Measurements from ENCODE around the gene CLEC16A.

The CLEC16A gene

GRCh38 chr16:10992797-10993196 lies 48.4 kb downstream of the CLEC16A start:
- DNase-seq, result no peak

- DNase-seq, result no peak
These were observed 49.3 kb downstream of the CLEC16A start for GRCh38 chr16:10993649-10994048.

- no peak for DNase-seq
These were observed 50.2 kb downstream of the CLEC16A start for GRCh38 chr16:10994571-10994970.

- no peak for DNase-seq
These were observed 51.2 kb downstream of the CLEC16A start for GRCh38 chr16:10995565-10995964.

DNA sequence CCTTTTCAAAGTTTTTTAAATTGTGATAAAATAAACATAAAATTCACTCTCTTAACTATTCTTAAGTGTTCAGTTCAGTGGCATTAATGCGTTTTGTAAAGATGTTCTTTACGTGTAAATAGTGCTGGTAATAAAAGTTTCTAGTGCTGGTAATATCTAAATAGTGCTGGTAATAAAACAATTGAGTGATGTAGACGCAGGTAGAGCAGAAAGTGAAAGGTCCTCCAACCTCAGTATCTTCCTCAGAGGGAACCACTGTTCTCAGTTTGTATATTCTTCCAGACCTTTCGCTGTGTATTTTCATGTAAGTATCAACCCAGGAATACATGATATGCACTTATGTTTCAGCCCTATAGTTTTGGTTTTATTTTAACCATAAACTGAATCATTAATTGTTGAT lies 53.1 kb downstream of the CLEC16A start:
- DNase-seq, result no peak

GRCh38 chr16:10999300-10999699 lies 54.9 kb downstream of the CLEC16A start:
- no peak for DNase-seq

DNA sequence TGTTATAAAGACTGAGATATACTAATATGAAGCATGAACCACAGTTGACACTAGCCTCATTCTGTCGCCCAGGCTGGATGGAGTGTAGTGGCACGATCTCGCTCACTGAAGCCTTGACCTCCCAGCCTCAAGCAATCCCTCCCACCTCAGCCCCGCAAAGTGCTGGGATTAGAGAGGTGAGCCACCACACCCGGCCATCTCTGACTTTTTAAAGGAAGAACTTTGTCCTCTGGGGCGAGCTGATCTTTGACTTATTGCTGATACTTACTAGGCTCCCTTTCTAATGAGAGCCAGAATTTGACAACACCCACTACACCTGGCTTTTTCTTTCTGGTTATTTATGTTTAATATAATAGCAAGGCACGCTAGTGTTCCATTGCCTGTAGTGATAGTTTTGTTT lies 57.2 kb downstream of the CLEC16A start:
- no peak for DNase-seq

- no peak for DNase-seq
These were observed 58.8 kb downstream of the CLEC16A start for GRCh38 chr16:11003141-11003540.

DNA sequence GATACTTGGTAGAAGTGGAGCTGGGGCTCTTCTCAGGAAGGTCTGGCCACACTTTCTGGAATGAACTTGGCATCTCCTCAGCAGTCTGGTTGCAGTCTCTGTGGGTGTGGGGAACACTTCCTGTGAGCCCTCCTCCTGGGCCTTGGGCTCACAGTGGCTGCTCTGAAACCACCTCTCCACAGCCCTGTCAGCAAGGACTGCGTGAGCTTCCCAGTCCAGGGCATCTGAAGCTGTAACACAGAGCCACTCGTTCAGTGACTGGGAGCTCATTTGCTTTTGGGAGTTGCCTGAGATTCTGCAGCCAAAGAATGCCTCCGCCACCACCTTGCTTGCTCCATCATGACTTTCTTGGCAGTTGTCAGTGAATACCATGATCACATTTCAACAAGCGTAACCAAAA lies 60.0 kb downstream of the CLEC16A start:
- no peak for DNase-seq

- no peak for DNase-seq
These were observed 60.7 kb downstream of the CLEC16A start for GRCh38 chr16:11004973-11005610.

- no peak for DNase-seq
These were observed 61.2 kb downstream of the CLEC16A start for GRCh38 chr16:11005611-11005975.

DNA sequence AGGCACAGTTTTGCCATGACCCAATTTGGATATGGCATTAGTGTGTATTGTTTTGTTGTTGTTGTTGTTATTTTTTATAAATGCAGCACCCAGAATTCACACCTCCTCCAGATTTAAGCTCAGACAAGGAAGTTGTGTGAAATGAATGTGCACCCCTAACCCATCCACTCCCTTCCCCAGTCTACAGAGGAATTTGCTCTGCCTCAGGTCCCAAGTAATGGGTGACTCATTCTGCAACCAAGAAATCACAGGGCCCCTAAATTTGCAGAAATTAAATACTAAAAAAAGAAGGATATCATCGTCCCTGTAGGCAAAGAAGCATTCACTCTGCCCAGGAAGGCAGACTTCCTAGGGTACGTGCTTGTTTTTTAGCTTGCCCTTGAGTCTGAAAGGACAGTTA lies 62.3 kb downstream of the CLEC16A start:
- DNase-seq, result no peak

GRCh38 chr16:11007714-11008280 lies 63.4 kb downstream of the CLEC16A start:
- no peak for DNase-seq

DNA sequence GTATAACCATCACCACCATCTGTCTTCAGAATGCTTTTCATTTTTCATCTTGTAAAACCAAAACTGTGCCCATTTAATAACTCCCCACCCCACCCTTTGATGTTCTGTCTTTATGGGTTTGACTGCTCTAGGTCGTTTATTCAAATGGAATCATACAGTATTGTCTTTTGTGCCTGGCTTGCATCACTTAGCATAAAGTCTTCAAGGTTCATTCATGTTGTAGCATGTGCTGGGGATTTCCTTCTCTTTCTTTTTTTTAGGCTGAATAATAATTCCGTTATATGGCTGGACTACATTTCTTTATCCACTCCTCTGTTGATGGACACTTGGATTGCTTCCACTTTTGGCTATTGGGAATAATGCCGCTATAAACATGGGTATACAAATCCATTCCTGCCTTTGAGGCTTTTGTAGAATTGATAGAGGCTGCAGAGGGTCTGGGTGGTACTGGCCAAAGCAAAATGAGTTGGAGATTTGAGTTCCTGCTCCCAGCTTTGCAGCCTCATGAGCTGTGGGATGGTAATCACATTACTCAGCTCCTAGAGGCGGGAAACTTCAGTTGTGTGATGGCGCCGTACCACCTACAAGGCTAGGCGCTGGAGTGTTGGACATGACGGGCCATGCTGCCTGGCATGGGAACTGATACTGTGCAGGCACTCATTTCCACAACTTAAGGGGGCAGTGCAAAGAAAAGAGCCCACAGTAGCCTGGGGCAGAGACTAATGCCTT lies 64.8 kb downstream of the CLEC16A start:
- DNase-seq, result no peak

DNA sequence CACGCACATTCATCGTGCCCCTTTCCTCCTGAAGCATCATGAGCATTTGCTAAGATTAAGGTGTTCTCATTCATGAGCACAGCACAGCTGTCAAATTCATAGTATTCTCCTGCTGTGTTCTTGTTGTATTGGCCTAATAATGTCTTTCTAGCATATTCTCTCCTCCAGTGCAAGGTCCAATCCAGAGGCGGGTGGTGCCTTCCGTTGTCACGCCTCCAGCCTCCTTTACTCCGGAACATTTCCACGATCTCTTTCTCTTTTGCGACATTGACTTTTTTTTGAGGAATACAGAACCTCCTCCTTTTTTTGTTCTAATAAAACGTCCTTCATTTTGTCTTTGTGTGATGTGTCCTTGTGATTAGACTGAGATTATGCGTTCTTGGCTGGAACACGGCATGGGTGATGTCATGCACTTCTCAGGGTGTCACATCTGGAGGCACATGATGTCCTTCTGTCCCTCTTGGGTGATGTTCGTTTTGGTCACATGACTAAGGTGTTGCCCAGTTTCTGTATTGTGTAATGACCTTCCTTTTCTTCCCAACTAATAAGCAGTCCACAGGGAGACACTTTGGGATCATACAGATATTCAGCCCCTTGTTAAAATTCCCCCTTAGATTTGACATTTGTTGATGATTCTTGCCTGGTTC lies 66.3 kb downstream of the CLEC16A start:
- no peak for DNase-seq

- no peak for DNase-seq
These were observed 67.0 kb downstream of the CLEC16A start for GRCh38 chr16:11011326-11011725.

- no peak for DNase-seq
These were observed 68.5 kb downstream of the CLEC16A start for GRCh38 chr16:11012841-11013240.

- DNase-seq, result no peak
These were observed 69.8 kb downstream of the CLEC16A start for GRCh38 chr16:11014136-11014535.

DNA sequence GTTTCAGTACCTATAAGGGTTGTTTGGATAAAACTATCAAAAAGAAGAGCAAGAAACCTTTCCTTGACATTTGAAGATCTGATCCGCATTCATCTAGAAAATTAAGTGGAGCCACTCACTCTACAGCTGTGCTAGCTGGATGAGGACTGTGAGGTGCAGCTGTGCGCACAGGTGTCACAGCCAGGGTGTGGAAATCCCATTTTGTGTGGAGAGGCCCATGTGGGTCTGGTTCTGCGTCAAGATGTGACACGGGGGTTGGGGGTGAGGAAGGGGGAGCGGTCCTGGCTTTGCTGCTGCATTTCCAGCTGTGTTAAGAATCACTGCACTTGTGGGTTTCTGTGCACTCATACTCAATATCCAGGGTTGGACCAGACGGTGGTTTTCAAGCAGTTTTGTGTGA lies 70.7 kb downstream of the CLEC16A start:
- no peak for DNase-seq

- DNase-seq, result no peak
These were observed 71.2 kb downstream of the CLEC16A start for GRCh38 chr16:11015607-11016006.

DNA sequence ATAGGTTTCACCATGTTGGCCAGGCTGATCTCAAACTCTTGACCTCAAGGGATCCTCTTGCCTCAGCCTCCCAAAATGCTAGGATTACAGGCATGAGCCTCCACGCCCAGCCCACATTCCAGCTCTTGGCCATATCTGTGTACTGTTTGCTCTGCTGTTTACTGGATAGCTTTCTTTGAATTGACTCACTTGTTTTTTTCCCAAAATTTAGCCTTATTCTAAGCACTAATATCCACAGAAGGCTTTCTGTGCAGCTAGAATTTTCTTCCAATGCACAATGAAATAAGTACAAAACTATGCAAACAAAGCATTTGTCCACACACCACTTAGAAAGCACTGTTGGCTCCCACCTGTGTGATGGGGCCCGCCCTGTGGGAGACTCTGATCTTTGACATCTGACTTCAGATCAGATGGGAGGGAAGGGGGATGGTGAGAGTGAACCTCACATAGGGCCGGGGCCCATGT lies 72.2 kb downstream of the CLEC16A start:
- no peak for DNase-seq

GRCh38 chr16:11016993-11017392 lies 72.6 kb downstream of the CLEC16A start:
- DNase-seq, result no peak

- DNase-seq, result no peak
These were observed 73.1 kb downstream of the CLEC16A start for GRCh38 chr16:11017499-11017898.

DNA sequence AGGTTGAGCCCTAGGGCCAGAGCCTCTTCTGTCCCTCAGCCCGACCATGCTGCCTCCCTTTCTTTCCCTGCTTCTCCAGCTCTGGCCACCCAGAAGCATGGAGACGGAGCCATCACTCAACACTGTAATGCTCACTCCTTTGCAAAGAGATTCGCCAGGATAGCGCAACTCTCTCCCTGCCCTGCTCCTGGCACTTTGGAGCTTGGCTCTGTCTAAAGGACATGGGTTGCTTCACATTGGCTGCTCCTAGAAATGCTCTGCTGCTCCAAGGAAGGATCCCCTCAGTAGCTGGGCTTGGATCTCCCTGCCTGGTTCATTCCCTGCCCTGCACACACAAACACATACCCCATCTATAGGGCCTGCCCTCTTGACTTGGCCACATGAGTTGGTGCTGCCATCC lies 76.0 kb downstream of the CLEC16A start:
- no peak for DNase-seq
